ENCODE data around the gene DHRS7C.
"Not testable (repeated sequence)": the region's sequence is repeated elsewhere in the genome, so short reads cannot be mapped to it uniquely, and the experiment has no call there.

The DHRS7C gene

DNA sequence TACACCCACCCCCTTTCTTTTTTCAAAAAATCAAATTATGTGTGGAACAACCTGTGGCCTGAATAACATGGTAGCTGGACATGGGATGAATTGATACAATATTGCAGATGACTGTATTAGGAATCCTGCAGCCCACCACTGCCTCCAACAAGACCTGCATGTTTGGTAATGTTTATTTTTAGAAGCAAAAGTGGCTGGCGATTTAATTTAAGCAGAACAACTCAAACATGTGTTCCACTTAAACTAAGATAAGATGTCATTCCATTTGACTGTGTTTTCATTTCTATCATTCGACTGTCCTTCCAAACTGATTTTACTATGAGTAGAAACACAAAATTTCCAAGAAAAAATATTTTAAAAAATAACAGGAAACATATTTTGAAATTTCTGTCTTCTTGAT is 10.1 kb upstream of the DHRS7C start:
- no peaks in the 10 kb centered on the region for H3K9me3 Mint-ChIP-seq
- no peak overlapping the region for H3K4me3 Mint-ChIP-seq
- no peaks in the 10 kb centered on the region for H3K36me3 Mint-ChIP-seq (ENCODE audit: insufficient read depth)
- peaks cover 37 to 45% of the 10 kb centered on the region in 2 donors for H3K27me3 Mint-ChIP-seq
- no peak for DNase-seq
- no peaks in the 10 kb centered on the region for H3K4me1 Mint-ChIP-seq (ENCODE audit: low read depth in 2 of 2)
- H3K27ac Mint-ChIP-seq: no peak overlapping the region
- ATAC-seq (replicated peaks): no peak

- Mint-ChIP-seq H3K9me3 (no peaks in the 10 kb centered on the region), H3K36me3 (ENCODE audit: insufficient read depth) (no peaks in the 10 kb centered on the region), H3K4me3 (no peak overlapping the region), H3K27ac (no peak overlapping the region), H3K27me3 (peaks cover 33 to 57% of the 10 kb centered on the region in 2 donors), H3K4me1 (ENCODE audit: low read depth in 2 of 2) (no peaks in the 10 kb centered on the region)
- no peak for ATAC-seq (replicated peaks)
- no peak for DNase-seq
Measured at GRCh38 chr17:9798724-9799123, 7.3 kb upstream of the DHRS7C start.

DNA sequence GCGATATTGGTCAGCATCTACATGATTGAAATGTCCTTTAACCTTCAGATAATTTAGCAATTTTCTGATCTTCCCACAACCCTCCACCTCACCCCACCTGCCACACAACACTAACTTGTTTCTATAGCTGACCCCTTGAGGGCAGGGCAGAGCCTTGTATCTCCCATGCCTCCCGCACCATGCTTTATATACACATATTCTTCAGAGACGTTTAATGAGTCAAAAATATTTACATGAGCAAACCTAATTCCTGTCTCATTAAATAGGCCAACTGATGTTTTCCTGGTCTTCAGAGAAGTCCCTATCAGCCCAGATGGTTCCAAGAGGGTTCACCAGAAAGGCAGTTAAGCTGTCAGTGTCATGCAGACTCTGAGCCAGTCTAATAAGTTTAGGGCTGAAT is 6.6 kb upstream of the DHRS7C start:
- Mint-ChIP-seq H3K27me3 (peaks cover 32 to 50% of the 10 kb centered on the region in 2 donors), H3K27ac (no peak overlapping the region), H3K4me3 (no peak overlapping the region), H3K4me1 (ENCODE audit: low read depth in 2 of 2) (no peaks in the 10 kb centered on the region), H3K36me3 (ENCODE audit: insufficient read depth) (no peaks in the 10 kb centered on the region), H3K9me3 (no peaks in the 10 kb centered on the region)
- DNase-seq (no peak), ATAC-seq (replicated peaks) (no peak)

- Mint-ChIP-seq H3K9me3 (no peaks in the 10 kb centered on the region), H3K4me3 (no peak overlapping the region)
- no peak for ATAC-seq (replicated peaks)
Measured at GRCh38 chr17:9792181-9792840, 919 bp upstream of the DHRS7C start.

DNA sequence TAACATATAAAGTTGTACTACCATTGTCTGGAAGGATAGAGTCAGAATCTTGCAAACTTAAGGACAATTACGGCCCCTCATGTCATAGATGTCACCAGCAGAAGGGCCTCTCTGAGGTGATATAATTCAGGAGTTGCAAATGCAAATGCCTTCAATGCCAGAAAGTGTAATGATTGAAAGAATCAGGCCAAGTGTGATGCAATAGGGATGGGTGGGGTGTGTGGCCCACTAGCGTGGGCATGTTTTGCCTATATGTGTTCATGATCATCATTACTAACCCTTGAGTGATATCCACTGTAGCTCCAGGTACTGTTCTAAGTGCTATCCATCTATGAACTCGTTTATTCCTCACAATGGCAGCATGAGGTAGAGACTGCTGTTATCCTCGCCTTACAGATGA is 1.1 kb downstream of the DHRS7C start:
- Mint-ChIP-seq H3K4me3 (no peak overlapping the region), H3K36me3 (ENCODE audit: insufficient read depth) (peaks cover 2% of the 10 kb centered on the region), H3K27me3 (peaks cover 25 to 26% of the 10 kb centered on the region in 2 donors), H3K27ac (no peak overlapping the region), H3K4me1 (ENCODE audit: low read depth in 2 of 2) (no peaks in the 10 kb centered on the region), H3K9me3 (no peaks in the 10 kb centered on the region)
- no peak for DNase-seq
- no peak for ATAC-seq (replicated peaks)

More at GRCh38 chr17:9792181-9792840, 919 bp upstream of the DHRS7C start:
- no peaks in the 10 kb centered on the region for H3K4me1 Mint-ChIP-seq (ENCODE audit: low read depth in 2 of 2)
- peaks cover 1% of the 10 kb centered on the region for H3K36me3 Mint-ChIP-seq (ENCODE audit: insufficient read depth)
- DNase-seq: no peak
- peaks cover 37 to 45% of the 10 kb centered on the region in 2 donors for H3K27me3 Mint-ChIP-seq
- H3K27ac Mint-ChIP-seq: no peak overlapping the region

DNA sequence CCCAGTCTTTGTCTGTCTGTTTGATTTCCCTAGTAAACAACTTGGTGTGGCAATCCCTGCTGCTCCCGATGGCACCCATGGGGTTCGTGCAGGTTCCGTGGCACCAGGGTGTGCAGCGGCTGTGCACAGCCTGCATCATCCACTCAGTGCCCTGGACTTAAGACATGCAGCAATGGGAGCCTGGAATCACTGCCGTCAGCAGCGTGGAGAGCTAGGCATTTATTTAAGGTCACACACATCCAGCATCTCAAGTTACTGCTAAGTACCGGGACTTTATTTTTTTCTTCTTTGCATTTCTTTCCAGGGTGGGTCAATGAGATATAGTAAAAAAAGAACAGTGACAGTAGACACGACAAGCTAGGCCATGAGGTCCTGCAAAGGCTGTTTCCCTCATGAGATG is 2.8 kb downstream of the DHRS7C start:
- Mint-ChIP-seq H3K27ac (no peak overlapping the region), H3K4me1 (ENCODE audit: low read depth in 2 of 2) (no peaks in the 10 kb centered on the region), H3K9me3 (no peaks in the 10 kb centered on the region), H3K4me3 (no peak overlapping the region), H3K36me3 (ENCODE audit: insufficient read depth) (peaks cover 2% of the 10 kb centered on the region), H3K27me3 (peaks cover 17 to 26% of the 10 kb centered on the region in 2 donors)
- DNase-seq: no peak
- no peak for ATAC-seq (replicated peaks)

DNA sequence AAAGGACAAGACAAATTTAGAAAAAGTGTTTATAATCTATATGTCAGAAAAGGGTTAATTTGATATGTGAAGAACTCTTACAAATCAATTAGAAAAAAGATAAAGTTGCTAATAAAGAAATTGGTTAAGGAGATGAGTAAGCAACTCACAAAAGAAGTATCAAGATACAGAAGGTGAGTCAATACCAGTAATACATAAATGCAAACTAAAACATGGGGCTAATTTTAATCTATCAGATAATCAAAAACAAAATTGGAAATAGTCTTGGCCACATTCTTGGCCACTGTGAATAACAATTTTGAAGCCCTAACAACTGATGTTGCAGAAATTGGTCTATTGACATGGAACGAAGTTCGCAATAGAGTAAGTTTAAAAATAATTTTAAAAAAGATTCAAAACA is 6.8 kb downstream of the DHRS7C start:
- DNase-seq (no peak), ATAC-seq (replicated peaks) (no peak)
- H3K36me3 Mint-ChIP-seq (ENCODE audit: insufficient read depth): peaks cover 2% of the 10 kb centered on the region
- no peak overlapping the region for H3K27ac Mint-ChIP-seq
- H3K4me3 Mint-ChIP-seq: no peak overlapping the region
- no peaks in the 10 kb centered on the region for H3K9me3 Mint-ChIP-seq
- no peaks in the 10 kb centered on the region for H3K4me1 Mint-ChIP-seq (ENCODE audit: low read depth in 2 of 2)
- peaks cover 48 to 51% of the 10 kb centered on the region in 2 donors for H3K27me3 Mint-ChIP-seq

DNA sequence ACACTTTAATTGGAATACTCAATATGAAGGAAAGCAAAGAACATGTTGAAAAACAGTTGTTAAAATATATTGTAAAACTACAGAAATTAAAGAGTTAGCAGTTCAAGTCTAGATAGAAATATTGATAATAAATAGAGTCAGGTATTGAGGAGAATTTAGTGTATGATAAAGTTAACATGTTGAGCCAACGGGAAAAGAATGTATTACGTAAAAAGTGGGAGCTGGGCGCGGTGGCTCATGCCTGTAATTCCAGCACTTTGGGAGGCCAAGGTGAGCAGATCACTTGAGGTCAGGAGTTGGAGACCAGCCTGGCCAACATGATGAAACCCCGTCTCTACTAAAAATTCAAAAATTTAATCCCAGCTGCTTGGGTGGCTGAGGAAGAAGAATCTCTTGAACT is 7.9 kb downstream of the DHRS7C start:
- H3K9me3 Mint-ChIP-seq; H3K27ac Mint-ChIP-seq; H3K4me1 Mint-ChIP-seq (ENCODE audit: low read depth in 2 of 2); DNase-seq; ATAC-seq (replicated peaks); H3K4me3 Mint-ChIP-seq; H3K36me3 Mint-ChIP-seq (ENCODE audit: insufficient read depth): not testable (repeated sequence)
- peaks cover 37 to 44% of the 10 kb centered on the region in 2 donors for H3K27me3 Mint-ChIP-seq

- Mint-ChIP-seq H3K36me3 (ENCODE audit: insufficient read depth) (peaks cover 2% of the 10 kb centered on the region), H3K4me3 (no peak overlapping the region), H3K27me3 (peaks cover 36 to 40% of the 10 kb centered on the region in 2 donors), H3K27ac (no peak overlapping the region), H3K9me3 (no peaks in the 10 kb centered on the region), H3K4me1 (ENCODE audit: low read depth in 2 of 2) (no peaks in the 10 kb centered on the region)
- ATAC-seq (replicated peaks) (no peak), DNase-seq (no peak)
Measured at GRCh38 chr17:9783050-9783449, 8.3 kb downstream of the DHRS7C start.

DNA sequence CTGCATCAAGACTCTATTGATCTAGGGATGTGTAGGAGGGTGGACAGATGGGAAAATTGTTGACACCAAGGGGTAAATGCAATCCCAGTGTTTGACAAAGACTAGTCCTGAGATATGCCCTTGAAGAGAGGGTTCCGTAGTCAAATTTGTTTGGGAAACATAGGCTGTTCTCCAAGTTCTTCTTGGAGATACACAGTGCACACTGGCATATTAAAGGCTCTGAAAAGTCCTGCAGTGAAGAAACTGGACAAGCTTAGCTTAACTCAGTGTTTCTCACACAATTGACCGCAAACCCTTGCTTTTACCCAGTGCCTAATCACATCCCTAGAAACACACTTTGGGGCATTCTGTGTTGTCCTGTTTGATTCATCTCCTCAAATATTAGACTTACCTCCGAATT is 10.8 kb downstream of the DHRS7C start:
- Mint-ChIP-seq H3K27ac (no peak overlapping the region), H3K9me3 (no peaks in the 10 kb centered on the region), H3K4me1 (ENCODE audit: low read depth in 2 of 2) (no peaks in the 10 kb centered on the region), H3K27me3 (peaks cover 37 to 65% of the 10 kb centered on the region in 2 donors), H3K36me3 (ENCODE audit: insufficient read depth) (no peaks in the 10 kb centered on the region), H3K4me3 (no peak overlapping the region)
- DNase-seq (no peak), ATAC-seq (replicated peaks) (no peak)

- peaks cover 18 to 66% of the 10 kb centered on the region in 2 donors for H3K27me3 Mint-ChIP-seq
- H3K36me3 Mint-ChIP-seq (ENCODE audit: insufficient read depth): no peaks in the 10 kb centered on the region
- no peaks in the 10 kb centered on the region for H3K4me1 Mint-ChIP-seq (ENCODE audit: low read depth in 2 of 2)
- ATAC-seq (replicated peaks) (no peak), DNase-seq (no peak)
- H3K4me3 Mint-ChIP-seq: no peak overlapping the region
- no peaks in the 10 kb centered on the region for H3K9me3 Mint-ChIP-seq
- H3K27ac Mint-ChIP-seq: no peak overlapping the region
Measured at GRCh38 chr17:9776911-9777310, 14.5 kb downstream of the DHRS7C start.

GRCh38 chr17:9772658-9773057 is 18.7 kb downstream of the DHRS7C start:
- Mint-ChIP-seq H3K27ac (no peak overlapping the region), H3K9me3 (no peaks in the 10 kb centered on the region), H3K4me3 (no peak overlapping the region), H3K36me3 (ENCODE audit: insufficient read depth) (no peaks in the 10 kb centered on the region), H3K27me3 (peaks cover 11 to 56% of the 10 kb centered on the region in 2 donors), H3K4me1 (ENCODE audit: low read depth in 2 of 2) (no peaks in the 10 kb centered on the region)
- no peak for DNase-seq
- no peak for ATAC-seq (replicated peaks)

DNA sequence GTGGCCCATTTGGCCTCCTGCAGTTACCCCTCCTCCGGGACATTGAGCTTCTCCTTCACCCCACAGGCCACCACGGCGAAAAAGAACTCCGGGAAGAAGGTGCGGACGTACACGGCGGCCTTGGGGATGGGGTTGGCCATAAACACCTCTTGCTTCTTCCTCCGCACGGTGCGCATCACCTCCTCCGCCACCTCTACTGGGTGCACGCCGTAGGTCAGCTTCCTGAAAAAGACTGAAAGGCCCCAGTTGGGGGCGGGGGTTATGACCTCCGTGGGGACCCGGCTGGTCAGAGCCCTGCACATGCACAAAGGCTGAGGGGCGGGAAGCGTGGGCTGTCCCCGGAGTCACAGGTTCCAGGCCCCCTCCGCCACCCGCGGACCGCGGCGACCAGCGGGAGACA is 19.9 kb downstream of the DHRS7C start:
- Mint-ChIP-seq H3K27ac (no peak overlapping the region), H3K27me3 (peaks cover 5 to 56% of the 10 kb centered on the region in 2 donors), H3K36me3 (ENCODE audit: insufficient read depth) (no peaks in the 10 kb centered on the region), H3K4me3 (no peak overlapping the region), H3K9me3 (no peaks in the 10 kb centered on the region), H3K4me1 (ENCODE audit: low read depth in 2 of 2) (no peaks in the 10 kb centered on the region)
- no peak for ATAC-seq (replicated peaks)
- DNase-seq: no peak

DNA sequence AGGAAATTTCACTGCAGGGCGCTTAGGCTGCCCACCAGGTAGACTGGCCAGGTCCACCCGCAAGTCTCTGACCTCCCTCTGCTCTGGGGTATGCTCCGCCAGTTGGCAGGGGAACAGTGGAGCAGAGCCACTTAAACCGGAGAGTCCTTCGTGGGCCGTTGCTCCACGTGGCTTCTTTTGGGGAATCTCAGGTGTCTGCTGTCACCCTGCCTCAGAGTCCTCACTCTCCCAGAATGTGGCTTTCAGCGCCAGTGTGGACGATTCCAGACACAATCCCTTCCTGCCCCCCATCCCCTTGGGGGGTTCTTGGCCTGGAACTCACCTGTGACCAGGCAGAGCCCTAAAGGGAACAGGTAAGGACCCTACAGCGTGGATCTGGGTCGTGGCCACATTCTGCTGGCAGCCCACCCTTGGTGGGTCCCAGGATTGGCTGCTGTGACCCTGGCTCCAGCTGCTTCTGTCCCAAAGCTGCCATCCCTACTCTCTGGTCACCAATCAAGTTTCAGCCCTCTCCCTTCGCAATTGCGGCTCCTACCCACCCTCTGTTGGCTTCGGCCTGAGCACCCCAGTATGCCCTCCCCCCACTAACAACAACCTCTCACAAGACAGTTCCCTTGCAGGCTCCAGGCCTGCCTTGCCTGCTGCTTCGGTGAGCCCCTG is 22.2 kb downstream of the DHRS7C start:
- Mint-ChIP-seq H3K27ac (no peak overlapping the region), H3K9me3 (no peaks in the 10 kb centered on the region), H3K36me3 (ENCODE audit: insufficient read depth) (no peaks in the 10 kb centered on the region), H3K27me3 (peaks cover 5 to 46% of the 10 kb centered on the region in 2 donors), H3K4me3 (no peak overlapping the region), H3K4me1 (ENCODE audit: low read depth in 2 of 2) (no peaks in the 10 kb centered on the region)
- ATAC-seq (replicated peaks) (no peak), DNase-seq (peak in 1 of 3 experiments; percentile 1)

Measured in effector memory CD8-positive, alpha-beta T cell (primary cell).